A549 (cell line): ENCODE results near the gene EYA2.

ENCODE experiments used
- CTCF ChIP-seq: fragments of >200 bp; sonication (Bioruptor Twin); formaldehyde crosslinking; IDR thresholded peaks from 3 replicates; pipeline ENCODE4 v1.5.1; 2016
- KDM1A ChIP-seq: fragments of 200-600 bp; sonication (generic); IDR thresholded peaks from 2 replicates; pipeline ENCODE4 v1.6.1; 2016; ENCODE audit warnings: low read depth, mild to moderate bottlenecking
- NFE2L2 ChIP-seq: fragments of 150-350 bp; conservative IDR thresholded peaks from 2 replicates; pipeline ENCODE4 v1.6.1; 2014; ENCODE audit warnings: low read length
- POLR2A ChIP-seq: IDR thresholded peaks from 2 replicates; pipeline ENCODE4 v1.6.1; 2012; ENCODE audit warnings: mild to moderate bottlenecking, low read length
- TF ChIP-seq, protein P1 (sequence below): IDR thresholded peaks from 2 replicates; pipeline ENCODE4 v1.6.1; 2012

DNA sequence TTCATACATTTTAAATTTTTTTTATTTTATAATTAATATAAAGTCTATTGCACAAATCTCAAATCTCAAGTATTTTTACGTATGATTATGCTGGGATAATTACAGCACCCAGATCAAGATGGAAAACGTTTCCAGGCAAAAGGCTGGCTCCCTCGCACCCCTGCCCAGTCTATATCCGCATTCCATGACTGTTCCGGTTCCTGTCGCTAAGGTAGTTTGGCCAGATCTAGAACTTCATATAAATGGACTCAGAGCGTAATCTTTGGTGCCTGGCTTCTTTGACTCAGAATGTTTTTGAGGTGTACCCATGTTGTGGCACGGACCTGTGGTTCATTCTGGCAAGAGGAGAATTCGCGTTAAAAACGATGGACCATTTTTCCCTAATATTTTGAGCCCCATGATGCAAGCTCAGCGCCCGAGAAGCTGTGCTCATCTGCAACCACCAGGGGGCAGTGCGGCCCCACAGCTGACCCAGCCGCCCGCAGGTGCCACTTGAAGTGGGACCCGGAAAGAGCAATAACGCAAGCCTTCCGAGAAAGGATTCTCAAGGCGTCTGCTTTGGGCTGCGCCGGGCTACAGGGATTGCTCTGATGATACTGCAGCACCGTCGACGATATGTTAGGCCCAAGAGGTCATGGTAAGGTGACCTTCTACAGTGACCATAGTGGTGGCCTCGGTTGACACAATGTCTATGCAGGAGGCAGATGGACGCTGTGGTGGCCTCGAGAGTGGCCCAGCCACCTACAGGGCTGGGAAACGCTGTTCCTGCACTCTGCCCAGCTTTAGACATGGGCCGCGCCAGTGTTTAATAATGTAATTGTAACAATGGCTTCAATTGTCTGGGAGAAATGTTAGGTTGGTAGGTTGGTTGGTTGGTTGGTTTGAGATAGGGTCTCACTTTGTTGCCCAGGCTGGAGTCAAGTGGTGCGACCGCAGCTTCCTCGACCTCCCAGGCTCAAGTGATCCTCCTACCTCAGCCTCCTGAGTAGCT is 301.7 kb downstream of the EYA2 start:
- TF ChIP-seq NFE2L2 (no peak), POLR2A (no peak), KDM1A (no peak), CTCF (peak; percentile 98)
- TF ChIP-seq, protein P1, sequence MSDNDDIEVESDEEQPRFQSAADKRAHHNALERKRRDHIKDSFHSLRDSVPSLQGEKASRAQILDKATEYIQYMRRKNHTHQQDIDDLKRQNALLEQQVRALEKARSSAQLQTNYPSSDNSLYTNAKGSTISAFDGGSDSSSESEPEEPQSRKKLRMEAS, result peak; percentile 62; the same call in 1 of the 2 replicates
